PC-9 (cell line): Measurements from ENCODE around the gene DNAJB14.

Experiments
- CTCF ChIP-seq: fragments of 200-600 bp; sonication (generic); conservative IDR thresholded peaks from 2 replicates; pipeline ENCODE4 v1.6.1; 2017; ENCODE audit warnings: mixed run types, antibody characterized with exemption, mild to moderate bottlenecking, moderate library complexity
- EZH2 ChIP-seq: fragments of 200-600 bp; sonication (generic); IDR thresholded peaks from 2 replicates; pipeline ENCODE4 v1.8.0; 2017; ENCODE audit warnings: antibody characterized with exemption, low read depth

GRCh38 chr4:99846891-99847290 is 99.5 kb downstream of the DNAJB14 start:
- TF ChIP-seq CTCF (no peak), EZH2 (no peak)
